GM18519 (cell line): ENCODE results near the gene ADARB1.

ENCODE experiments used
- ATAC-seq: cut with Tn5 transposase; IDR thresholded peaks from one replicate; pipeline ENCODE4 v1.9.1; 2021; ENCODE audit warnings: mild to moderate bottlenecking, moderate library complexity; ENCODE audit not compliant: unreplicated experiment, low FRiP score

The ADARB1 gene

DNA sequence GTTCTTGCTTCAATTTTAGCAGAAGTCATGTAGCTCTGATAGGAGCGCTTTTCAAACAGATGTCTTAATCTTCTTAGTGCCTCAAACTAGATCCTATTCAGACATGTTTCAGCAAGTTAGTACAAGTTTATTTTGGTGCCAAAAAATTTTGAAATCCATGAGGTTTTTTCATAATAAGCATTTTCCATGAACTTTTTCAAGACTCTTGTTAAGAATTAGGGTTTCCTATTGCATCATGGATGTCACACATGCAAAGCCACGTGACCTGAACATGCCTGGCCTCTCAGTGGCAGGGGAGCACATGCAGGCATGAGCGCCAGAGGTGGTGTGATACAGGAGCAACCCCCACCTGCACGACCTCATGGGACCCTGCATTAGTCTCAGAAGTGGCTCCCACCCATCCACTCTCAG, 145.7 kb downstream of the ADARB1 start:
- ATAC-seq, result no peak

DNA sequence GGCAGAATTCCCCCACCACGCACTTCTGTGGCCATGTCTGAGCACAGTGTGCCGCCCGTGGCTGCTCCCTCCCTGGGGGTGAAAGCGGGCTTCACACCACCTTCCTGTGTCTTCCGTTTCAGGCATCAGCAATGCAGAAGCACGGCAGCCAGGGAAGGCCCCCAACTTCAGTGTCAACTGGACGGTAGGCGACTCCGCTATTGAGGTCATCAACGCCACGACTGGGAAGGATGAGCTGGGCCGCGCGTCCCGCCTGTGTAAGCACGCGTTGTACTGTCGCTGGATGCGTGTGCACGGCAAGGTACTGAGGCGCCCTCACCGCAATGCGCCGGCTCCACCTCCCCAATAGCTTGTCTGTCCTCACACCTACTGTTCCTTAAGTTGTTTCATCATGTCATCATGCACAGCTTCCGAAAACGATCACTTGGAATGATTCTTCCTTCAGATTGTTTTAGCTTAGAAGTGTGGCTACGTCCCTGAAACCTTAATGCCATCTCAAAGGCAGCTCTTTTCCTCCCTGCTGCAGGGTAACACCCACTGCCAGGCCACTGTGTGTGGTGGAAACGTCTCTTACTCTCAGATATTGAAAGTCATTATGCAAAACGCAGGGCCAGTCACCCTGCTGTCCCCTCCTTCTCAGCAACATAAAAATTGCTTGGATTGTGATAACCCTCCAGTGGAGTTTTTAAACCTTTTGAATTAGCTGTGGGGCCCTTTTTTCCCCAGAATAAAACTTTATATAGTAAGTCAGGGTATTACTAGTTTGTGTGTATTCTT, 146.5 kb downstream of the ADARB1 start:
- ATAC-seq, result no peak

DNA sequence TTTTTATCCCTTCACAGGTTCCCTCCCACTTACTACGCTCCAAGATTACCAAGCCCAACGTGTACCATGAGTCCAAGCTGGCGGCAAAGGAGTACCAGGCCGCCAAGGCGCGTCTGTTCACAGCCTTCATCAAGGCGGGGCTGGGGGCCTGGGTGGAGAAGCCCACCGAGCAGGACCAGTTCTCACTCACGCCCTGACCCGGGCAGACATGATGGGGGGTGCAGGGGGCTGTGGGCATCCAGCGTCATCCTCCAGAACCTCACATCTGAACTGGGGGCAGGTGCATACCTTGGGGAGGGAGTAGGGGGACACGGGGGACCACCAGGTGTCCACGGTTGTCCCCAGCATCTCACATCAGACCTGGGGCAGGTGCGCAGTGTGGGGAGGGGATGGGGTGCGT, 147.6 kb downstream of the ADARB1 start:
- no peak for ATAC-seq

DNA sequence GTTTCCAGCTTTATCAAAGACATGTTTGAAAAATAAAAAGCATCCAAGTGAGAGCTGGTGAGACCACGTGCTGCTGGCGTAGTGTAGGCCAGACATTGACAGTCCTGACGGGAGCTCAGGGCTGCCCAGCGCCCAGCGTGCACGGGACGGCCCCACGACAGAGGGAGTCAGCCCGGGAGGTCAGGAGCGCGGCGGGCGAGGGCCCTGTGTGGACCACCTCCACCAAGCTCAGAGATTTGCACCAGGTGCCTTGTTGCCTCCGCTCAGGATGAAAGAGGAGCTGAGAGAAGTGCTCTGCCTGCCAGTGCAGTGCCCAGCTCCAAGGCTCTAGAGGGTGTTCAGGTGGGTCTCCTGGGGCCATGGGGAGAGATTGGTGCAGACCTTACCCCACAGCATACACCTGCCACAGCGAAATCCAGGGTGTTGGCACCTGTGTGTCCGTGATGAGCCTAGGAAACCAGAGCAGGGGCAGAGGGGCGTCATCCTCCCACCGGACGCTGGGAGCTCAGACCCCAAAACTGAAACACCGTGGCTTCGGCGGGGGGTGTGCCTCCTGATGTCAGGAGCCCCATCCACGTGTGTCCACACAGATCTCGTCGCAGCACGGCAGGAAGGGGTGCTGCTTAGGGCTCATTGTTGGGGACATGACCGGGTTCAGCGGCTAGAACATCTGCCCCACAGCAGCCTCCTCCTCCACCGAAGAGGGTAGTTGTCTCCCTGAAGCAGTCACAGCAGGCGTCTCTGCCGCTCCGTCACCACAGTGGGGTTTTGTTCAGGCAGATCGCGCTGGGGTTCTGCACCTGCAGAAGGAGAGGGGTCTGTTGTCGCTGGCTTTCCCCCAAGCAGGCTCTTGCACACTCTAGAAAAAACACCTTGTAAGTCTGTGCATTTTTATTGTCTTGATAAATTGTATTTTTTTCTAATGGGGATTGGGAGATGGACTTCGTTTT, 149.1 kb downstream of the ADARB1 start:
- ATAC-seq, result no peak

DNA sequence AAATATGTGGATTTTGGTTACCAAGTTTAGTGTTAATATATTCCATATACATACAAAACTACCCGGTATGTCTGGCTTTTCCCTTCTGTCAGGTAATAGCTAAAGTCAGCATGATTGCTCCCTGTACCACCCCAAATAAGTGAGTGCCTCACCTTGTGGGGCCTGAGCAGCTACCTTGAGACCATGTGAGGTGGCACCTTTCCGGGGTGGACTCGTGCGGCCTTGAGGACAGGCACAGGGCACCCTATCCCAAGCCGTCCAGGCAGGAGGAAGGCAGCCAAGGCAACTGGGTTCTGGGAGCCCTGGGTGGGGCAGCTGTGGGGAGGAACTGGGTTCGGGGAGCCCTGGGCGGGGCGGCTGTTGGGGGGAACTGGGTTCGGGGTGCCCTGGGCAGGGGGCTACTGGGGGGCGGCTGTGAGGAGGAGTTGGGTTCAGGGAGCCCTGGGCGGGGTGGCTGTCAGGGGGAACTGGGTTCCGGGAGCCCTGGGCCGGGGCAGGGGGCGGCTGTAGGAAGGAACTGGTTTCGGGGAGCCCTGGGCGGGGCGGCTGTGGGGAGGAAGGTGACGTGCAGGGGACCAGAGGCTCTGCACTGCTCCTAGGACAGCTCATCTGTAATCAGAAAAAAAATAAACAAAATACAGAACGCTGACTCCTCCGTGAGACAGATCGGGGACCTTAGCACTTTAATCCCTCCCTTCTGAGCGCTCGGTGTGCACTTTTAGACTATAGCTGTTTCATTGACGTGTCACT, 150.0 kb downstream of the ADARB1 start:
- no peak for ATAC-seq

DNA sequence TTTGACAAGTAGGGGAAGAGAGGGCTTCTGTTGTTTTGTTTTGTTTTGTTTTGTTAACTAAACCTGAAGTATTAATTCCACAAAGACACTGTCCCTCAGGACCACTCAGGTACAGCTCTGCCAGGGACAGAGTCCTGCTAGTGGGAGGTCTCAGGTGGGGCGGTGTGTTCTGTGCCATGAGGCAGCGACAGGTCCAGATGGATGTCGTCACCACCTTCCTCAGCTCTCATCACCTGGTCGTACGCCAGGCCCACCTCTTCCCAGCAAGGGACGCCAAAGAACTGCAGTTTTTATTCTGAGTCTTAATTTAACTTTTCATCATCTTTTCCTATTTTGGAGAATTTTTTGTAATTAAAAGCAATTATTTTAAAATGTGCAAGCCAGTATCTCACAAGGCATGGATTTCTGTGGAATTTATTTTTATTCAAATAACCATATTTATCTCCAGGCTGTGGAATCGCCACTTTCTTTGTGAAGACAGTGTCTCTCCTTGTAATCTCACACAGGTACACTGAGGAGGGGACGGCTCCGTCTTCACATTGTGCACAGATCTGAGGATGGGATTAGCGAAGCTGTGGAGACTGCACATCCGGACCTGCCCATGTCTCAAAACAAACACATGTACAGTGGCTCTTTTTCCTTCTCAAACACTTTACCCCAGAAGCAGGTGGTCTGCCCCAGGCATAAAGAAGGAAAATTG, 150.8 kb downstream of the ADARB1 start:
- ATAC-seq, result no peak

DNA sequence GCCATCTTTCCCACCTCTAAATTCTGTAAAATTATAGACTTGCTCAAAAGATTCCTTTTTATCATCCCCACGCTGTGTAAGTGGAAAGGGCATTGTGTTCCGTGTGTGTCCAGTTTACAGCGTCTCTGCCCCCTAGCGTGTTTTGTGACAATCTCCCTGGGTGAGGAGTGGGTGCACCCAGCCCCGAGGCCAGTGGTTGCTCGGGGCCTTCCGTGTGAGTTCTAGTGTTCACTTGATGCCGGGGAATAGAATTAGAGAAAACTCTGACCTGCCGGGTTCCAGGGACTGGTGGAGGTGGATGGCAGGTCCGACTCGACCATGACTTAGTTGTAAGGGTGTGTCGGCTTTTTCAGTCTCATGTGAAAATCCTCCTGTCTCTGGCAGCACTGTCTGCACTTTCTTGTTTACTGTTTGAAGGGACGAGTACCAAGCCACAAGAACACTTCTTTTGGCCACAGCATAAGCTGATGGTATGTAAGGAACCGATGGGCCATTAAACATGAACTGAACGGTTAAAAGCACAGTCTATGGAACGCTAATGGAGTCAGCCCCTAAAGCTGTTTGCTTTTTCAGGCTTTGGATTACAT, 151.5 kb downstream of the ADARB1 start:
- ATAC-seq, result no peak

DNA sequence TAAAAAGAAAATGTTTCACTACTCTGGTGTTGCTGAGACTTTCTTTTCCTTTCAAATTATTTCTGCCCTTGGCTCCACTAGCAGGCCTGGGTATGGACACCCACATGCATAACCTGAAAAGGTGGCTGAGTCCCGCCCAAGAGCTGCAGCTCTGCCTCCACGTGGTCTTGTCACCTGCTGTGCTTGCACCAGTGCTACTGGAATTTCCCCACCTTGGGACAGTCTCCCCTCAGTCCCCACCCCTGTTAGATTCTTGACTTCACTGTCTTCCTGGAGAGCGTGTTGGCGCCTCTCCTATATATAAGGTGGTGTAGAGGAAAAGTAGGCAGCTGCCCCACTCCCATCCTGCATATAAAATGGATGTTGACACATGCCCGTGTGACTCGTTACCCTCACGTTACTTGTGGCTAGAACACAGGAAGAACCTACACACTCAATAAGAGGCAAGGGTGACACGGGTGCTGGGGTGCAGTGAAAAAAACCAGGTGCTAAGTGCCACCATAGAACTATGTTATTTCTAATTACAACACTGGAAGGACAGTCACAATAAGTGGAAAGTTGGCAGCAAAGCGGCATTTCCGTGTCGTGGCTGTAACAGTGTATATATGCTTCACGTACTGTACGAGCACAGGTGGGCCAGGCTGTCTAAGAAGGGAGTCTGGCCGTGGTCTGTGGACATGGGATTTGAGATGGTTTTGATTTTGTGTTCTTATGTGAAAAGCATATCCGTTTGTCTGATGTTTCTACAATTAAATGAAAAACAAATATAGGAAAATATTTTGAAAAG, 152.4 kb downstream of the ADARB1 start:
- no peak for ATAC-seq

DNA sequence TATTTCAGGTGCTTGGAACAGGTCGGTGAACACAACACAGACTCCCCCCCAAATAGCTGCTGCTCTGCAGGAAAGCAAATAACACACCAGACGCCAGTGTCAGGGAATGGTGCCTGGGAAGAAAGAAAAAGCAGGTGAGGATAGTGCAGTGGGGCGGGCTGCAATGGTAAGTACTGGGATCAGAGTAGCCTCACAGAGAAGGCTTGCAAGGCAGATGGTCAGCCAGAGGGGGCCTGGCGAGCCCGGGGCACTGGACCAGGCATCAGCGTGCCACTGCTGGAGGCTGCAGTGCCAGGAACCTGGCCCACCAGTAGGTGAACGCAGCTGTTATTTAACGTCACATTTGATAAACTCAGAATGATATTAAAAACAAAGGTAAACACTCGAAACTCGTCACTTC, 153.4 kb downstream of the ADARB1 start:
- ATAC-seq, result no peak

DNA sequence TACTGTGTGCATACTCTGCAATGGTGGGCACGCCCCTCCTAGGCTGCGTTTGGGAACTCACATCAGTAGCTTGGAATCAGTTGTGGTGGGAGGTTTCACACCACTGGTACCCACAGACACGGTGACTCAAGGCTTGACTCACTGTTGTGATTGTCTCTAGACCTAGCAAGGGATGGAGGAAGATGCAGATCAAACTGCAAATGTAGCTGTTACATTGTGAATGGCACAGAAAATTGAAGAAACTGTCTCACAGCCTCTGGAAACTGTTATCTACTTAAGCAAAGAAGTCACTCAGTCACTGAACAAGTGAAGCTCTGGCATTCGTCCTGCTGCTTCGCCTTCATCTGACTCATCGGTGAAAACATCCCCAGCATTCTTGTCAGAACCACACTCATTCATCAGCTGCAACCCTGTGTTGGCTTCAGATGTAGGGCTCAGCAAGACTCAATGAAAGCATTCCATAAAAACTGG, 153.8 kb downstream of the ADARB1 start:
- no peak for ATAC-seq

DNA sequence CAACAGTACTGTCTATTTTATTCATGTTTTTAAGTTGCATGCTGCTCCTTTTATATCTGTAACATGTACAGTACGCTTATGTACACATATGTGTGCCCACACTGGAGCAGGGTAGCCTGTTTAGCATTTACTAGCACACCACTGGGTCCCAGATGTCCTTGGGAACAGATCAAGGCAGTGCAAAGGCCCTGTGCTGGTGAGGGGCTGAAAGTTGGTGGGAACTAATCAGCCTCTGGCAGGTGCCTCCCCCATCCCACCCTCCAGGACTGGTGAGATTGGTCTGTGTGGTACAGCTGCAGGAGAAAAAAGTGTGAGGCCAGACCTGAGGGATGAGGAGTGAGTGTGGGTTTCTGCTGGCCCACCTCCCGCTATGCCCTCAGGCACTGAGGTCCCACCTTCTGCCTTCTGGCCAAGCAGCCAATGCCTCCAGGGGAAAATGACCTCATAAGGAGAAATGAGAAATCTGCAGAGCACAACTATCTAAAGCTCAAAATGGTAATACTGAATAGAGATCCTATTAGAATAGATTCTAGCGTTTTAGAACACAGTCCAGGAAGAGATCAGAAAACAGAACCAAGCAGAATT, 154.4 kb downstream of the ADARB1 start:
- no peak for ATAC-seq

DNA sequence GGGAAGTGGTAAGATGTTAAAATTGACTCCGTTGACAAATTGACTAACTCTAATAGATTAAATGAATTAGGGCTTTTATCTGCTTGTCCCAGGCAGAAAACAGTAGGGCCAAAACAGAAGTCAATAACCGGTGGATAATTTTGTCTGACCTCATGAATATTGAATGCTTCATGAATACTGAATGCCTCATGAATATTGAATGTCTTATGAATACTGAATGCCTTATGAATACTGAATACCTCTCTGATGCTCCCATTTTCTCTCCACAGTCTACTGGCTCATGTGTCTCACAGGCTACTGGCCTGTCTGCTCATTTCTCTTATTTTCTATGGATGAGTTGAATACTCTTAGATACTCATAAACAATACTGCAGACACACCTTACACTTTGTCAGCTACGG, 157.3 kb downstream of the ADARB1 start:
- ATAC-seq, result no peak

DNA sequence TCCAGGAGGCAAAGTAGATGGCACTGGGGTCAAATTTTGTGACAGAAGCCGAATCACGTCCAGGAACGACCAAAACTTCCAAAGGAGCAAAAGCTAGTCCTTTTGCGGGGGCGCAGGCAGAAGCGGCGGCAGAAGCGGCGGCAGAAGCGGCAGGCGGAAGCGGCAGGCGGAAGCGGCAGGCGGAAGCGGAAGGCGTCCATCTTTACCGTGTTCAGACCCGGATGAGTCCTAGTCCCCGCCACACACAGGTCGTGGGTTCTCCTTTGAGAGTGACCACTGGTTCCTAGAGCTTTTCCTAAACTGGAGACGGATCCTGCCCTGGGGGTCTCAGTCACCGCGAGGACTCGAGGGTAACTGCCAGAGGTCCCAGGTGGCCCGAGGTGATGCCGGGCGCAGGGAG, 159.7 kb downstream of the ADARB1 start:
- ATAC-seq, result no peak

DNA sequence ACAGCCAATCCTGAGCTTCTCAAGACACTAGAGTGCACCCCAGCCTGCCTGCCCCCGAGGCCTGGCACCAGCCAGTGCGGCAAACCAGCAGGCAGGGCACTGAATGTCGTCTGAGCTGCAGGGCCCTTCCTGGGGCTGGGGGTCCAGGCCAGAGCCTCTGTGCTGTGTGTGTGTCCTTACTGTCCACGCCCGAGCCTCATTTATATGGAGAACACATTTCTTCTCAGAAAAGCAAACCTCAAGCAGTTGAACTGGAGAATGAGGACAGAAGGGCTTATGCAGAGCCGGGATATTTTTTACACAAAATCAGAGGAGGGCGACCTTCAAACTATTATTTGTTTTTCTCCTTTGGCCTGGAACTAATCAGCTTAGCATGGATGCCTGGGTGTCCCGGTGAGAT, 160.6 kb downstream of the ADARB1 start:
- no peak for ATAC-seq

DNA sequence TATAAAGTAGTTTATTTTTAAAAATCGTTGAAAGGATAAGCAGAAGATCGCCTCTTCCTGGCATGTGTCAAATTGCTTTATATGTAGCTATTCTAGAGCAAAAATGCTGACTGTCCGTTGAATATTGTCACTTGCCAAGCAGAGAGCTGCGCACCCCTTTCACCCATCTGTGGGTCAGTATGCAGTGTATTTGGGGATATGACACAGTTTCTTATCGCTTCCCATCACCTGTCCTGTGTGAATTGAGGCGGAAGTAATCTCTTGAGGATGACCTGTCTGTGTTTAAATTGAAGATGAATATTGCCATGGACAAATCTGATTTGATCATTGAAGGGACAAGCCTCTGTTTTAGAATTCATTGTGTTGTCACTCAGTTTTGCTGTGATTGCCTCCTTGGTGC, 161.1 kb downstream of the ADARB1 start:
- ATAC-seq, result no peak

DNA sequence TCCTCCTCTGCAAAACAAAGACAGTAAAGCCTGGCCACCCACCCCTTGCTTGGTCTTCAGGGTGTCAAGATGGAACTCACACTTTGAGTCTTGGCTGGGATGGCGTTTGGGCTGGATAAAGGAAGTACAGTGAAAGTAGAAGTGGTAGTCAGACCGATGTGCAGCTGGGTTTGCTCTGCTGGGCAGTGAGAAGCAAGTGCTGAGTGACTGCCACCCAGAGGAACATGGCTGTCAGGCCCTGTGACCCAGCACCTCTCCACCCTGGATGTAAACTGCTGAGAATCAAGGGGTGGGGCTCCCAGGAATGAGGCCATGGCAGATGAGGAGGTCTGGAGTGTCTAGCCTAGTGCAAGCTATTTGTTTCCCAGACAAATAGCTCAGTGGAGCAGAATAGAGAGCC, 162.1 kb downstream of the ADARB1 start:
- ATAC-seq, result no peak

DNA sequence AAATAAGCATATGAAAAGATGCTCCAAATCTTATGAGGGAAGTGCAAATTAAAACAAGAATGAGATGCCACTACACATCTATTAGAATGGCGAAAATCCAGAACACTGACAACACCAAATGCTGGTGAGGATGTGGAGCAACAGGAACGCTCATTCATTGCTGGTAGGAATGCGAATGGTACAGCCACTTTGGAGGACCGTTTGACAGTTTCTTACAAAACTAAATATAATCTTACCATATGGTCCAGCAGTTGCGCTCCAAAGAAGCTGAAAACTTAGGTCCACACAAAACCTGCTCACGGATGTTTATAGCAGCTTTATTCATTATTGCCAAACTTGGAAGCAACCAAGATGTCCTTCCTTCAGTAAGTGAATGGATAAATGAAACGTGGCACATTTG, 163.0 kb downstream of the ADARB1 start:
- no peak for ATAC-seq

DNA sequence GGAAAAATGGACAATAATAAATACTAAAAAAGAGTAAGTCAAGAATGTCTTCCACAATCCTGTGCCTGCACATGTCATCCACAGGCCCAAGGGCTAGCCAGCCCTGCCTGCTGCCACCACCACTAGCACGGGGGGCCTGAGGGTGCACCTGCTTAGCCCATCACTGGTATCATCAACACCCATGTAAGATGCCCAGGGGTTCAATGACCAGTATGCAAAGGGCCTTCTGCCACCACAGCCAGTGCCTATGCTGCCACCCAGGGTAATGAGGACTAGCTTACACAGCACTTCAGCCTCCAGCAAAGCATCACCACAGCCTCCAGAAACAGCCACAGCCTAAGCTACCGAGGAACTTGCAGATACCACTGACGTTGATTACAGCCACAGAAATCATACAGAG, 167.0 kb downstream of the ADARB1 start:
- no peak for ATAC-seq

DNA sequence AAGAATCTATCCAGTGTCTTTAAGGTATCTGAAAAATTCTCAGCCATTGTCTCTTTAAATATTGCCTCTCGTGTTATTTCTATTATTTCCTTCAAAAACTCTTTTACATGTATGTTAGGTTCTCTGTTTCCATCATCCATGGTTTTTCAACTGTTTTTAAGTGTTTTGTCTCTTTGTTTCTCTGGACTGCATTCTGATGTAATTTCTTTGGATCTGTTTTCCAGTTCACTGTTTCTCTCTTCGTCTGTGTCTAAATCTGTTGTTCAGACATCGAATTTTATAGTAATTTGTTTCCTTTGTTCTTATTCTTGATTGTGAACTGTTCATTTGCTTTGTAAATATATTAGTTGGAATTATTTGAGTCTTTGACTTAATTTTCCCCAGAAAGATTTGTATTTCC, 169.2 kb downstream of the ADARB1 start:
- ATAC-seq, result no peak
